NCI-H2081 treated with DMSO at 0.1 percent for 48 hours (cell line): ENCODE measurements around the gene SPEN.
A peak's percentile ranks its signal among the peaks of the same experiment; 100 is the strongest.
"Not testable (repeated sequence)": the region's sequence is repeated elsewhere in the genome, so short reads cannot be mapped to it uniquely, and the experiment has no call there.

Source experiments
- DNase-seq: peaks from one replicate; lab custom pipeline; 2025; lab: John Stamatoyannopoulos, UW

Gene SPEN

GRCh38 chr1:15847100-15847892, at the start of gene SPEN:
SPEN (plus strand) TSS chr1:15847707; CDS start chr1:15848068, 361 bp downstream.
- peak; percentile 93 for DNase-seq

- no peak for DNase-seq
Measured at GRCh38 chr1:15799004-15799867, 48.3 kb upstream of the SPEN start.

DNA sequence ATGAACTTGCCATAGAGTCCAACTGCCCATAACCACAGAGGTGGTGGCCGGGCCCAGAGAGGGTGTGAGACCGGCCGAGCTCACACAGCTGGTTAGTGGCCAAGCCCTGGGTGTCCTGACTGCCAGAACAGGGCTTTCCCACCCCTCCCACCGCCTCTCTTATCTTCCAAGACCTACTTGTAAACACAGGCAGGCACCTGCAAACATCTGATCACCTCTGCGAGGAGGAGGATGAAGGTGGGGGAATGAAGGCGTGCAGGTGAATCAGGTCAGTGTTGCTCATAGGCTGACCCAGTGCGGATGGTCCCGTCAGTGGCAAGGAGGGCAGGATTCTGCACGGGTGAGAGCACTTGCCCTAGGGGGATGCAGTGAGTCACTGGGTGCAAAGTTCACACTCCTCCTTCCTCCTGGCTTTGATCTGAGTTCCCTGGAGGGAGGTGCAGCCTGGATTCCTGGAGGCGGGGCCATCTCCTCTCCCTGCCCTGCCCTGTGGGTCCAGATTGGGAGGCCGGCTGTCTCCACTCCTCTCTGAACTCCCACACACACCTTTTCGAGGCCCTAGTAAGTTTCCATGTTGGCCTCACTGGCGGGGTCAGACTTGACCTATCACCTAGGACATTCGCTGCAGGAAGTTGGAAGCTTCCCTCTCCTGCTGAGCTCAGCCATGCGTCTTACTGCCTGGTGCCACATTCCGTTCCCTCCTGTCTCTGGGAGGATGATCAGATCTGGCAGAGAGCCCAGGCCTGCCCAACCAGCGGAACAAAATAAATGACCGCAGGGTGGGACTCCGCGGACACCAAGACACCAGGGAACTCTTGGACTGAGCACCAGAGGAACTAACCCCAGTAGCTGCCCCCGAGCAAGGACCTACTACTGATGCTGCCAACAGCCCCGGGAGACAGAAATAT, 47.3 kb upstream of the SPEN start:
- DNase-seq: no peak

GRCh38 chr1:15802234-15802965, 45.1 kb upstream of the SPEN start:
- no peak for DNase-seq

- no peak for DNase-seq
Measured at GRCh38 chr1:15803380-15803779, 44.1 kb upstream of the SPEN start.

- no peak for DNase-seq
Measured at GRCh38 chr1:15804060-15804459, 43.4 kb upstream of the SPEN start.

DNA sequence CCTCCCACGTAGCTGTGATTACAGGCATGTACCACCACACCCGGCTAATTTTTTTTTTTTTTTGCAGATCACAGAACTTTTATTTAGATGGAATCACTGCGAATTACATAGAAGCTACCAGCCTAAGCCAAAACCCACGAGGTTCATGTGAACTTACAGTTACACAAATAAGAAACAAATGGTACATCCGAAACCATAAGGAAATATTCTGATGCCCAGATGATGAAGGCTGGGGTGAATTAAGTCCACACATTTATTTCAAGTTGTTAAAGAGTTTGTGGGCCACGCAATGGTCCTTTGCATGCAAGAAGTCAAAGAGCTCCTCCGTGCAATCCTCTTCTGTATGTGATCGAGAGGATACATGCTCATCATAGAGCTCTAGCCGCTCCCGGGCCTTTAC, 40.4 kb upstream of the SPEN start:
- no peak for DNase-seq

DNA sequence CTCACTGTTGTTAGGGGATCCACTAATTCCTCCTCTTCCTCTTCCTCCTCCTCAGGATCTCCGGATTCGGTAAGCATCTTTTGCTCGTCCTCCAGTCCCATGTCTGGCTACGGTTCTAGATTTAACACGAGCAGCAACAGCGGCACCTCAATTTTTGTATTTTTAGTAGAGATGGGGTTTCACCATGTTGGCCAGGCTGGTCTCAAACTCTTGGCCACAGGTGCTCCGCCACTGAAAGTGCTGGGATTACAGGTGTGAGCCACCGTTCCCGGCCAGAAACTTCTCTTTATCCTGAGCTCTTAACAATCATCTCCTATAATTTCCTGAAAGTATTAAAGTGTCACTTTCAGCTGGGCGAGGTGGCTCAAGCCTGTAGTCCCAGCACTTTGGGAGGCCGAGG, 40.0 kb upstream of the SPEN start, which contains the start of gene UQCRHL:
TSS of gene UQCRHL (minus strand) at position 101 of the 400 bp plus-strand sequence. CDS start at position 101, 0 bp downstream.
- DNase-seq: not testable (repeated sequence)

DNA sequence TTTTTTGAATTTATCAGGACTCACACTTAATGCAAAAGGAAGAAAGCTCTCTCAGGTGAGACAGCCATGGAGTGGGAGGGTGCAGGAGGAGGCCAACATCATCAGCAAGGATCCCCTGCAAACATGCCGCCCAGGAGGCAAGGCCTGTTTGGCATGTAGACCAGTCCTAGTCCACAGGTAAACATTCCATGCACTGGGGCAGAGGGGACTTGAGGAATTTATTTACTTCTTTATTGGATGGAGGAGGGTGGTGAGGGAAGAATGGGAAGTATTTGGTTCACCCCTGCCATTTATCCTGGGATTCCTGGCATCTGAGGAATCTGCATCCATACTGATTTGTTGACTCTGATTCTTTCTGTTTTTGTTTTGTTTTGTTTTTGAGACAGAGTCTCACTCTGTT, 38.6 kb upstream of the SPEN start:
- no peak for DNase-seq

GRCh38 chr1:15810073-15810472, 37.4 kb upstream of the SPEN start:
- DNase-seq: no peak

DNA sequence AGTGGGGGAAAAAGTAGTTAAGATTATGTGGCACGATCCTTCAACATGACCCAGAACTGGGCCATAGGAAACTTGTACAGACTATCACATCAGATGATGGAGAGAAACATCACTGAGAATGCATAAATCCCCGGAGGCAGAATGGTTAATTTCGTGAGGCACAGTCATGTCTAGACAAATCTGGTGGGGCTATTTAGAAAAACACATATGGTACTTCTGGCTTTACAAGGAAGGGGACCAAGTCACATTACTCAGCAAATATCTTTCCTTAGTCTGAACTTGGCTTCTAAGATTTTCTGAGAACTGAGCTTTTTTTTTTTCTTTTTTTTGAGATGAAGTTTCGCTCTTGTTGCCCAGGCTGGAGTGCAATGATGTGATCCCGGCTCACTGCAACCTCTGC, 30.8 kb upstream of the SPEN start:
- no peak for DNase-seq

DNA sequence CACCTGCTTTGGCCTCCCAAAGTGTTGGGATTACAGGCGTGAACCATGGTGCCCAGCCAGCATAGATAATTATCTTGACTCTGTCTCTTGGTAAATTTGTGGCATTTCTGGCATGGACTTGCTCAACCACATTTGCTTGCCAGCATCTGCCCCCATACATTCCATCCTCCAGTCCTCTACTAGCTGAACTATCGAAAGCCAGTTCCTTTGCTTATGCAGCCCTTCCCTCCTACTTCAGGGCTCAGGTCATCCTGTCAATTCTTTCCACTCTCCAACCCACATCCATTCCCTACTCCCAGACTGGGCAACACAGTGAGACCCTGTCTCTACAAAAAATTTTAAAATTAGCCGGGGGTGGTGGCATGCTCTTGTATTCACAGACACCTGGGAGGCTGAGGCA, 27.0 kb upstream of the SPEN start:
- no peak for DNase-seq

GRCh38 chr1:15825800-15826199, 21.7 kb upstream of the SPEN start:
- no peak for DNase-seq

DNA sequence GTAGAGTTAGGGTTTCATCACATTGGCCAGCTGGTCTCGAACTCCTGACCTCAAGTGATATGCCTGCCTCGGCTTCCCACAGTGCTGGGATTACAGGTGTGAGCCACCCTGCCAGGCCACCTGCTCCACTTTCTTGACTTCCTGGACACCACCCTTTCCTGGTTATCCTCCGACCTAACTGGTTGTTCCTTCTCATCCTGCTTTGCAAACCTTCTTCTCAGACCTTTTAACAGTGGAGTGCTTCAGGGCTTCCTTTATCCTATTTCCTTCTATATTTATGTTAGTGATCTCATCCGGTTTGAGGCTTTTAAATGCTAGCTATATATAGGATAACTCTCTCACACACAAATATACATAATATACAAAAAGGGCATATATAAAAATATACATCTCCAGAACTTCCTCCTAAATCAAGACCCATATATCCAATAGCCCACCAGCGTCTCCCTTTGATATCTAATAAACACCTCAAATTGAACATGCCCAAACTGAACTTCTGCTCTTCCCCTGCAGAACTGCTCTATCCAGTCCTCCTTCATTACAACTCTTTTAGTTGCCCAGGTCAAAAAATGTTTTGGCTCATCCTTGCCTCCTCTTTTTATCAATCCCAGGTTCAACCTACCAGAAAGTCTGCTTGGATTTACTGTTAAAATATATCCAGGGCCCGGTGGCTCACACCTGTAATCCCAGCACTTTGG, 20.5 kb upstream of the SPEN start:
- no peak for DNase-seq

GRCh38 chr1:15827567-15827966, 19.9 kb upstream of the SPEN start:
- DNase-seq: not testable (repeated sequence)

DNA sequence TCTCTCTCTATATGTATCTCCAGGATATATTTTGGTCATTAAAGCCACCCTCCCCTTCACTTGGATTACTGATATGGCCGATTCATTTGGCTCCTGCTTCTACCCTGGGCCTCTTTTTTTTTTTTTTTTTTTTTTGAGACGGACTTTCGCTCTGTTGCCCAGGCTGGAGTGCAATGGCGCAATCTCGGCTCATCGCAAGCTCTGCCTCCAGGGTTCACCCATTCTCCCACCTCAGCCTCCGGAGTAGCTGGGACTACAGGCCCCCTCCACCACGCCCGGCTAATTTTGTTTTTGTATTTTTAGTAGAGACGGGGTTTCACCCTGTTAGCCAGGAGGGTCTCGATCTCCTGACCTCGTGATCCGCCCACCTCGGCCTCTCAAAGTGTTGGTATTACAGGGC, 18.6 kb upstream of the SPEN start:
- DNase-seq: not testable (repeated sequence)

GRCh38 chr1:15830258-15830657, 17.2 kb upstream of the SPEN start:
- no peak for DNase-seq

GRCh38 chr1:15833069-15833679, 14.3 kb upstream of the SPEN start:
- DNase-seq: no peak

- peak; percentile 56 for DNase-seq
Measured at GRCh38 chr1:15833842-15834405, 13.6 kb upstream of the SPEN start.
